Ovary (tissue), 3 donors: ENCODE data around the gene C21orf58.

Experiments used
- CTCF ChIP-seq, 3 donors: fragments of 450-650 bp in 2 of 3; fragments of 200-600 bp in 1 of 3; IDR thresholded peaks; one replicate each; pipeline versions ENCODE4 v1.5.1 to v1.8.0; 2016 to 2022; ENCODE audit warnings: antibody characterized with exemption in 3 of 3, mild to moderate bottlenecking in 1 of 3
- EP300 ChIP-seq: sonication (generic); formaldehyde crosslinking; IDR thresholded peaks from one replicate; pipeline ENCODE4 v1.6.1; 2017; ENCODE audit warnings: antibody characterized with exemption
- POLR2A ChIP-seq: fragments of 450-650 bp; IDR thresholded peaks from one replicate; pipeline ENCODE4 v1.6.1; 2017; ENCODE audit warnings: antibody characterized with exemption, mild to moderate bottlenecking, moderate library complexity
- donor health status: DM: no; HTN: no; CAD: no.

- TF ChIP-seq CTCF (IDR thresholded peaks at IDR 0.05) = no peak
- no peak for TF ChIP-seq POLR2A
- TF ChIP-seq EP300 = no peak
These were observed 28.5 kb upstream of the C21orf58 start for GRCh38 chr21:46352164-46352515.
